ENCODE data around the gene RAB20.

- TF ChIP-seq EZH2 (IDR thresholded peaks at IDR 0.05; ENCODE audit: low read length) (no peak), CTCF (optimal IDR thresholded peaks at IDR 0.05 in 1 of 3, IDR thresholded peaks at IDR 0.05 in 1 of 3, conservative IDR thresholded peaks at IDR 0.05 in 1 of 3; ENCODE audit: extremely low read depth in 1 of 3, insufficient read depth in 2 of 3, low read length in 3 of 3) (no peak)
Measured at GRCh38 chr13:110576070-110576394, 14.5 kb upstream of the RAB20 start.

Measured in keratinocyte (primary cell).